Skeletal muscle tissue (tissue), 4 donors: ENCODE results near the gene SOX8. TPM values are rescaled to one million over a fixed set of nuclear protein-coding genes. Genes with fewer than 3 reads are reported as not detected.

ENCODE experiments used
- H3K27ac ChIP-seq: one replicate; pipeline ENCODE4 v1.7.0; 2013; ENCODE audit warnings: mild to moderate bottlenecking, low read depth, low read length, inconsistent platforms
- H3K27me3 ChIP-seq, 3 donors: one replicate each; pipeline ENCODE4 v1.7.0; 2013; ENCODE audit warnings: low read length in 3 of 3; ENCODE audit not compliant: control insufficient read depth in 3 of 3, insufficient read depth in 3 of 3
- H3K36me3 ChIP-seq, 3 donors: one replicate each; pipeline ENCODE4 v1.7.0; 2013; ENCODE audit warnings: low read length in 3 of 3; ENCODE audit not compliant: control insufficient read depth in 3 of 3, insufficient read depth in 3 of 3
- H3K4me1 ChIP-seq, 3 donors: one replicate each; pipeline ENCODE4 v1.7.0; 2013; ENCODE audit warnings: low read length in 3 of 3, mild to moderate bottlenecking in 3 of 3; ENCODE audit not compliant: control insufficient read depth in 3 of 3, insufficient read depth in 3 of 3
- H3K4me3 ChIP-seq, 3 donors: one replicate each; pipeline ENCODE4 v1.7.0; 2013; ENCODE audit warnings: low read length in 3 of 3
- H3K9ac ChIP-seq, 3 donors: one replicate each; pipeline ENCODE4 v1.7.0; 2013; ENCODE audit warnings: low read length in 3 of 3, mild to moderate bottlenecking in 3 of 3, moderate library complexity in 2 of 3, low read depth in 1 of 3
- H3K9me3 ChIP-seq, 3 donors: one replicate each; pipeline ENCODE4 v1.7.0; 2013; ENCODE audit warnings: low read length in 3 of 3; ENCODE audit not compliant: control insufficient read depth in 3 of 3
- total RNA-seq: library from RNA; depleted of rRNA; stranded (reverse); fragments of >200 nt; gene quantifications from one replicate; pipeline ENCODE4 v1.2.3, GENCODE V29; 2014
- donor health status: Osteomylitis.

SOX8 gene
- total RNA-seq, 1 donor from 2014 or later: 26.1 TPM

GRCh38 chr16:1000608-1001007 lies 19.0 kb downstream of the SOX8 start:
- peaks cover 34 to 70% (median 63%) of the 10 kb centered on the region in 3 donors for H3K27me3 ChIP-seq

GRCh38 chr16:1001096-1001495 lies 19.5 kb downstream of the SOX8 start:
- no peak overlapping the region for H3K27ac ChIP-seq
- H3K27me3 ChIP-seq: peaks cover 33 to 70% (median 61%) of the 10 kb centered on the region in 3 donors
- H3K9ac ChIP-seq: no peak overlapping the region
- no peak overlapping the region for H3K4me3 ChIP-seq
- peaks cover 0 to 6% (median 6%) of the 10 kb centered on the region in 3 donors for H3K4me1 ChIP-seq
- no peaks in the 10 kb centered on the region for H3K9me3 ChIP-seq
- no peaks in the 10 kb centered on the region for H3K36me3 ChIP-seq

More at GRCh38 chr16:1000608-1001007, 19.0 kb downstream of the SOX8 start:
- H3K36me3 ChIP-seq: no peaks in the 10 kb centered on the region
- H3K9me3 ChIP-seq: peaks cover 0 to 3% (median 0%) of the 10 kb centered on the region in 3 donors
- H3K4me1 ChIP-seq: peaks cover 0 to 6% (median 6%) of the 10 kb centered on the region in 3 donors
- no peak overlapping the region for H3K9ac ChIP-seq
- no peak overlapping the region for H3K27ac ChIP-seq
- no peak overlapping the region for H3K4me3 ChIP-seq

GRCh38 chr16:1002399-1003166 lies 21.0 kb downstream of the SOX8 start:
- no peak overlapping the region for H3K4me3 ChIP-seq
- H3K9ac ChIP-seq: no peak overlapping the region
- H3K27ac ChIP-seq: no peak overlapping the region
- H3K9me3 ChIP-seq: no peaks in the 10 kb centered on the region
- H3K36me3 ChIP-seq: no peaks in the 10 kb centered on the region
- peaks cover 0 to 6% (median 6%) of the 10 kb centered on the region in 3 donors for H3K4me1 ChIP-seq
- peaks cover 26 to 61% (median 53%) of the 10 kb centered on the region in 3 donors for H3K27me3 ChIP-seq

- Histone ChIP-seq H3K4me1 (peaks cover 0 to 6% (median 6%) of the 10 kb centered on the region in 3 donors), H3K4me3 (no peak overlapping the region), H3K9me3 (no peaks in the 10 kb centered on the region), H3K9ac (no peak overlapping the region), H3K36me3 (no peaks in the 10 kb centered on the region), H3K27me3 (peaks cover 28 to 61% (median 53%) of the 10 kb centered on the region in 3 donors), H3K27ac (no peak overlapping the region)
Observed at GRCh38 chr16:1003391-1004347, 22.1 kb downstream of the SOX8 start.

- Histone ChIP-seq H3K27me3 (peaks cover 16 to 54% (median 48%) of the 10 kb centered on the region in 3 donors), H3K36me3 (no peaks in the 10 kb centered on the region), H3K9ac (no peak overlapping the region), H3K4me3 (no peak overlapping the region), H3K27ac (no peak overlapping the region), H3K9me3 (no peaks in the 10 kb centered on the region), H3K4me1 (peaks cover 0 to 6% (median 6%) of the 10 kb centered on the region in 3 donors)
Observed at GRCh38 chr16:1005286-1005685, 23.7 kb downstream of the SOX8 start.

GRCh38 chr16:1006781-1007180 lies 25.2 kb downstream of the SOX8 start:
- no peak overlapping the region for H3K27ac ChIP-seq
- H3K9me3 ChIP-seq: no peaks in the 10 kb centered on the region
- peaks cover 28 to 54% (median 49%) of the 10 kb centered on the region in 3 donors for H3K27me3 ChIP-seq
- no peak overlapping the region for H3K4me3 ChIP-seq
- H3K36me3 ChIP-seq: no peaks in the 10 kb centered on the region
- no peak overlapping the region for H3K9ac ChIP-seq
- peaks cover 0 to 6% (median 6%) of the 10 kb centered on the region in 3 donors for H3K4me1 ChIP-seq

GRCh38 chr16:1007284-1007850 lies 25.8 kb downstream of the SOX8 start:
- no peaks in the 10 kb centered on the region for H3K36me3 ChIP-seq
- H3K27ac ChIP-seq: no peak overlapping the region
- H3K4me3 ChIP-seq: no peak overlapping the region
- peaks cover 28 to 53% (median 47%) of the 10 kb centered on the region in 3 donors for H3K27me3 ChIP-seq
- H3K9ac ChIP-seq: no peak overlapping the region
- no peaks in the 10 kb centered on the region for H3K9me3 ChIP-seq
- peaks cover 0 to 6% (median 6%) of the 10 kb centered on the region in 3 donors for H3K4me1 ChIP-seq

- no peak overlapping the region for H3K4me3 ChIP-seq
- H3K27ac ChIP-seq: no peak overlapping the region
- H3K9me3 ChIP-seq: no peaks in the 10 kb centered on the region
- peaks cover 0 to under 1% (median 0%) of the 10 kb centered on the region in 3 donors for H3K4me1 ChIP-seq
- H3K27me3 ChIP-seq: peaks cover 31 to 53% (median 48%) of the 10 kb centered on the region in 3 donors
- no peaks in the 10 kb centered on the region for H3K36me3 ChIP-seq
- no peak overlapping the region for H3K9ac ChIP-seq
Observed at GRCh38 chr16:1008085-1008484, 26.5 kb downstream of the SOX8 start.

GRCh38 chr16:1009358-1010150 lies 28.0 kb downstream of the SOX8 start:
- H3K27ac ChIP-seq: no peak overlapping the region
- no peak overlapping the region for H3K4me3 ChIP-seq
- H3K4me1 ChIP-seq: no peaks in the 10 kb centered on the region
- H3K9ac ChIP-seq: no peak overlapping the region
- H3K36me3 ChIP-seq: no peaks in the 10 kb centered on the region
- H3K27me3 ChIP-seq: peaks cover 34 to 52% (median 44%) of the 10 kb centered on the region in 3 donors
- H3K9me3 ChIP-seq: no peaks in the 10 kb centered on the region
